ENCODE data around the gene CEP131.

The CEP131 gene

GRCh38 chr17:81182596-81182995 lies 40.2 kb downstream of the CEP131 start:
- no peak for DNase-seq

GRCh38 chr17:81181811-81182185 lies 41.0 kb downstream of the CEP131 start:
- no peak for DNase-seq

GRCh38 chr17:81180836-81181810 lies 41.6 kb downstream of the CEP131 start:
- DNase-seq: no peak

GRCh38 chr17:81179861-81180260 lies 42.9 kb downstream of the CEP131 start:
- no peak for DNase-seq

GRCh38 chr17:81179220-81179619 lies 43.5 kb downstream of the CEP131 start:
- DNase-seq: no peak

- no peak for DNase-seq
These were observed 44.4 kb downstream of the CEP131 start for GRCh38 chr17:81178136-81179091.

GRCh38 chr17:81176666-81177065 lies 46.1 kb downstream of the CEP131 start:
- DNase-seq: no peak

- DNase-seq: no peak
These were observed 49.0 kb downstream of the CEP131 start for GRCh38 chr17:81173762-81174155.

GRCh38 chr17:81173052-81173761 lies 49.6 kb downstream of the CEP131 start:
- no peak for DNase-seq

GRCh38 chr17:81171941-81172340 lies 50.8 kb downstream of the CEP131 start:
- no peak for DNase-seq

- no peak for DNase-seq
These were observed 51.9 kb downstream of the CEP131 start for GRCh38 chr17:81170727-81171494.

GRCh38 chr17:81169870-81170309 lies 52.9 kb downstream of the CEP131 start:
- no peak for DNase-seq

GRCh38 chr17:81167638-81168037 lies 55.1 kb downstream of the CEP131 start:
- no peak for DNase-seq

- DNase-seq: no peak
These were observed 55.6 kb downstream of the CEP131 start for GRCh38 chr17:81167194-81167524.

- no peak for DNase-seq
These were observed 56.7 kb downstream of the CEP131 start, which contains the start of gene AATK for GRCh38 chr17:81166033-81166492. TSS of gene AATK (minus strand) at chr17:81166221. CDS start at chr17:81165992, 229 bp downstream.

GRCh38 chr17:81165246-81166032 lies 57.3 kb downstream of the CEP131 start, which contains the start of gene PVALEF:
TSS of gene PVALEF (plus strand) at chr17:81165507. CDS start at chr17:81181227, 15,720 bp downstream.
- DNase-seq: no peak

- no peak for DNase-seq
These were observed 58.2 kb downstream of the CEP131 start for GRCh38 chr17:81164371-81165245.

GRCh38 chr17:81163703-81164370 lies 58.9 kb downstream of the CEP131 start:
- DNase-seq: no peak

- DNase-seq: no peak
These were observed 59.6 kb downstream of the CEP131 start for GRCh38 chr17:81163051-81163695.

All from NCI-H1930 (cell line).